ENCODE measurements around the gene ZNF362.

DNA sequence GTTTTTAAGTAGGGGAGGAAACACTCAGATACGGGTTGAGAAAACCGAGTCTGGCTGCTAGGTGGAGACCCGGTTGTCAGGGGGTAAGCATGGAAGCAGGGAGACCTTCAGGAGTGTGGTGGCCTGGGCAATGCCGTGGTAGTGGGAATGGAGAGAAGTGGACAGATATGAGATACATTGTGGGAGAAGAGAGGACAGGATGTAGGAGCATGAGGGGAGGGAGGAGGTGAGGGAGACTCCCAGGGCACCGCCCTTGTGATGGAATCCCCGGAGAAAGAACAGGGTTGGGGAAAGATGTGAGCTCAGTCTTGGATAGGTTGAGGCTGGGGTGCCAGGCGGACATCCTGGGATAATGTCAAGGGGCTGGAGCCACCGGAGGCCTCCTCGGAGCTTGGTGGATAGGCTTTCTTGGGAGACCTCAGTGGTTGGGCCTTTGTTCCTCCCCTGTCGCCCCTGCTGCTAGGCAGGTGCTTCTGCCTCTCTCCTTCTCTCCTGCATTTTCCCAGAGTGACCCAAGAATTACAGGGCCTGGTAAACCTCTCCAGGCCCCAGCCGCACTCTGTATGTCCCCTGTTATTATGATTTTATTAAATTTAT lies 21.3 kb downstream of the ZNF362 start:
- TF ChIP-seq, protein P1, sequence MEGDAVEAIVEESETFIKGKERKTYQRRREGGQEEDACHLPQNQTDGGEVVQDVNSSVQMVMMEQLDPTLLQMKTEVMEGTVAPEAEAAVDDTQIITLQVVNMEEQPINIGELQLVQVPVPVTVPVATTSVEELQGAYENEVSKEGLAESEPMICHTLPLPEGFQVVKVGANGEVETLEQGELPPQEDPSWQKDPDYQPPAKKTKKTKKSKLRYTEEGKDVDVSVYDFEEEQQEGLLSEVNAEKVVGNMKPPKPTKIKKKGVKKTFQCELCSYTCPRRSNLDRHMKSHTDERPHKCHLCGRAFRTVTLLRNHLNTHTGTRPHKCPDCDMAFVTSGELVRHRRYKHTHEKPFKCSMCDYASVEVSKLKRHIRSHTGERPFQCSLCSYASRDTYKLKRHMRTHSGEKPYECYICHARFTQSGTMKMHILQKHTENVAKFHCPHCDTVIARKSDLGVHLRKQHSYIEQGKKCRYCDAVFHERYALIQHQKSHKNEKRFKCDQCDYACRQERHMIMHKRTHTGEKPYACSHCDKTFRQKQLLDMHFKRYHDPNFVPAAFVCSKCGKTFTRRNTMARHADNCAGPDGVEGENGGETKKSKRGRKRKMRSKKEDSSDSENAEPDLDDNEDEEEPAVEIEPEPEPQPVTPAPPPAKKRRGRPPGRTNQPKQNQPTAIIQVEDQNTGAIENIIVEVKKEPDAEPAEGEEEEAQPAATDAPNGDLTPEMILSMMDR (IDR thresholded peaks at IDR 0.05): no peak
- TF ChIP-seq POLR2A (IDR thresholded peaks at IDR 0.05): no peak
